Astrocyte (in vitro differentiated cells and primary cell): Measurements from ENCODE around the gene TUBGCP5. TPM values are rescaled to one million over a fixed set of nuclear protein-coding genes. Genes with fewer than 3 reads are reported as not detected.

Source experiments
- DNase-seq: peaks from one replicate; pipeline ENCODE4 v3.0.0-alpha.2; 2010; ENCODE audit warnings: low read depth
- FAIRE-seq: peaks from 2 replicates; lab custom pipeline; 2011; peaks lifted over from hg19 to GRCh38; lab: Jason Lieb, UNC
- H2AFZ ChIP-seq: 2 replicates; pipeline ENCODE4 v1.6.0; 2012; ENCODE audit warnings: low read depth, low read length, inconsistent platforms
- H3K27ac ChIP-seq: 2 replicates; pipeline ENCODE4 v1.5.1; 2011; ENCODE audit warnings: low read depth, low read length, inconsistent platforms
- H3K27me3 ChIP-seq: 2 replicates; pipeline ENCODE4 v1.6.0; 2011; ENCODE audit warnings: low read length, inconsistent platforms; ENCODE audit not compliant: insufficient read depth
- H3K36me3 ChIP-seq: 2 replicates; pipeline ENCODE4 v1.5.1; 2011; ENCODE audit warnings: low read length, inconsistent platforms; ENCODE audit not compliant: insufficient read depth
- H3K4me1 ChIP-seq: 2 replicates; pipeline ENCODE4 v1.5.1; 2011; ENCODE audit warnings: low read length, inconsistent platforms; ENCODE audit not compliant: insufficient read depth
- H3K4me2 ChIP-seq: 2 replicates; pipeline ENCODE4 v1.6.0; 2012; ENCODE audit warnings: low read length, inconsistent platforms
- H3K4me3 ChIP-seq: 2 replicates; pipeline ENCODE4 v1.5.1; 2011; ENCODE audit warnings: low read depth, mild to moderate bottlenecking, low read length, inconsistent platforms; ENCODE audit not compliant: insufficient read depth
- H3K79me2 ChIP-seq: 2 replicates; pipeline ENCODE4 v1.6.0; 2012; ENCODE audit warnings: mild to moderate bottlenecking, low read length, inconsistent platforms; ENCODE audit not compliant: insufficient read depth
- H3K9ac ChIP-seq: 2 replicates; pipeline ENCODE4 v1.6.0; 2012; ENCODE audit warnings: mild to moderate bottlenecking, low read length, inconsistent platforms
- H3K9me3 ChIP-seq: 2 replicates; pipeline ENCODE4 v1.5.1; 2012; ENCODE audit warnings: low read depth, mild to moderate bottlenecking, low read length, inconsistent platforms; ENCODE audit not compliant: insufficient read depth
- H4K20me1 ChIP-seq: 2 replicates; pipeline ENCODE4 v1.6.0; 2012; ENCODE audit warnings: low read length, inconsistent platforms; ENCODE audit not compliant: insufficient read depth
- H3K27ac Mint-ChIP-seq: one replicate; pipeline ENCODE4 v1.8.0; 2021; ENCODE audit warnings: mild to moderate bottlenecking, mixed read lengths; ENCODE audit not compliant: unreplicated experiment
- H3K27me3 Mint-ChIP-seq: one replicate; pipeline ENCODE4 v1.8.0; 2021; ENCODE audit warnings: low read depth, mixed read lengths; ENCODE audit not compliant: unreplicated experiment
- H3K36me3 Mint-ChIP-seq: one replicate; pipeline ENCODE4 v1.8.0; 2021; ENCODE audit warnings: low read depth, mixed read lengths; ENCODE audit not compliant: unreplicated experiment
- H3K4me1 Mint-ChIP-seq: one replicate; pipeline ENCODE4 v1.8.0; 2021; ENCODE audit warnings: low read depth, mixed read lengths; ENCODE audit not compliant: unreplicated experiment
- H3K4me3 Mint-ChIP-seq: one replicate; pipeline ENCODE4 v1.8.0; 2021; ENCODE audit warnings: mild to moderate bottlenecking, moderate library complexity, mixed read lengths; ENCODE audit not compliant: unreplicated experiment
- H3K9me3 Mint-ChIP-seq: one replicate; pipeline ENCODE4 v1.8.0; 2021; ENCODE audit warnings: mild to moderate bottlenecking, mixed read lengths; ENCODE audit not compliant: unreplicated experiment
- CTCF ChIP-seq: IDR thresholded peaks from 2 replicates; pipeline ENCODE4 v1.5.1; 2011; ENCODE audit warnings: low read depth, mild to moderate bottlenecking, inconsistent platforms, low read length, moderate library complexity; ENCODE audit not compliant: insufficient read depth
- EZH2 ChIP-seq: IDR thresholded peaks from 2 replicates; pipeline ENCODE4 v1.6.1; 2012; ENCODE audit warnings: mild to moderate bottlenecking, low read length, inconsistent platforms; ENCODE audit not compliant: insufficient read depth
- total RNA-seq: library from RNA; stranded (reverse); gene quantifications from 2 replicates; pipeline ENCODE4 v1.2.1, GENCODE V29; 2021

The TUBGCP5 gene
- total RNA-seq, 1 donor from 2014 or later, result 13.8 TPM

- H3K27ac Mint-ChIP-seq, result no peak overlapping the region
- no peak for FAIRE-seq
- H3K79me2 ChIP-seq, result peaks cover 95% of the 10 kb centered on the region
Observed at GRCh38 chr15:22960556-22960955, 78.8 kb downstream of the TUBGCP5 start.

GRCh38 chr15:22960126-22960525, 79.2 kb downstream of the TUBGCP5 start:
- Histone ChIP-seq H3K4me1 (peaks cover 27% of the 10 kb centered on the region), H3K9me3 (no peaks in the 10 kb centered on the region), H4K20me1 (peaks cover 91% of the 10 kb centered on the region), H3K27me3 (no peaks in the 10 kb centered on the region), H3K79me2 (peaks cover 95% of the 10 kb centered on the region), H3K36me3 (no peaks in the 10 kb centered on the region), H3K4me3 (no peak overlapping the region), H3K27ac (no peak overlapping the region), H3K9ac (no peak overlapping the region), H2AFZ (no peak overlapping the region), H3K4me2 (no peak overlapping the region)
- TF ChIP-seq EZH2, result no peak
- no peak for TF ChIP-seq CTCF
- Mint-ChIP-seq H3K4me3 (no peak overlapping the region), H3K27me3 (no peaks in the 10 kb centered on the region), H3K27ac (no peak overlapping the region), H3K9me3 (no peaks in the 10 kb centered on the region), H3K36me3 (peaks cover 2% of the 10 kb centered on the region), H3K4me1 (peaks cover 40% of the 10 kb centered on the region)
- FAIRE-seq (no peak), DNase-seq (no peak)

More at GRCh38 chr15:22960556-22960955, 78.8 kb downstream of the TUBGCP5 start:
- Histone ChIP-seq H4K20me1 (peaks cover 91% of the 10 kb centered on the region), H3K4me3 (no peak overlapping the region), H3K9me3 (no peaks in the 10 kb centered on the region), H3K4me2 (no peak overlapping the region), H3K36me3 (no peaks in the 10 kb centered on the region), H3K27ac (no peak overlapping the region), H3K9ac (no peak overlapping the region), H3K27me3 (no peaks in the 10 kb centered on the region), H3K4me1 (peaks cover 27% of the 10 kb centered on the region), H2AFZ (no peak overlapping the region)
- no peak for DNase-seq
- TF ChIP-seq EZH2 (no peak), CTCF (no peak)
- Mint-ChIP-seq H3K27me3 (no peaks in the 10 kb centered on the region), H3K9me3 (no peaks in the 10 kb centered on the region), H3K4me3 (no peak overlapping the region), H3K36me3 (peaks cover 2% of the 10 kb centered on the region), H3K4me1 (peaks cover 40% of the 10 kb centered on the region)

- H3K36me3 Mint-ChIP-seq, result peaks cover 2% of the 10 kb centered on the region
- H3K9me3 ChIP-seq, result no peaks in the 10 kb centered on the region
- no peak overlapping the region for H3K9ac ChIP-seq
- H3K9me3 Mint-ChIP-seq, result no peaks in the 10 kb centered on the region
- DNase-seq (no peak), FAIRE-seq (no peak)
- no peaks in the 10 kb centered on the region for H3K27me3 ChIP-seq
- no peak overlapping the region for H3K4me2 ChIP-seq
- no peaks in the 10 kb centered on the region for H3K27me3 Mint-ChIP-seq
- peaks cover 90% of the 10 kb centered on the region for H4K20me1 ChIP-seq
- H3K4me1 Mint-ChIP-seq, result peaks cover 40% of the 10 kb centered on the region
- no peaks in the 10 kb centered on the region for H3K36me3 ChIP-seq
- no peak overlapping the region for H2AFZ ChIP-seq
- no peak overlapping the region for H3K4me3 ChIP-seq
- peak overlapping the region; percentile 53 for H3K27ac Mint-ChIP-seq
- no peak for TF ChIP-seq EZH2
- no peak for TF ChIP-seq CTCF
- H3K27ac ChIP-seq, result no peak overlapping the region
- peaks cover 26% of the 10 kb centered on the region for H3K4me1 ChIP-seq
- peak overlapping the region; percentile 40 for H3K4me3 Mint-ChIP-seq
- H3K79me2 ChIP-seq, result peaks cover 95% of the 10 kb centered on the region
Observed at GRCh38 chr15:22959321-22960101, 79.9 kb downstream of the TUBGCP5 start.
